Femur (tissue), 1 donor: ENCODE data around the gene TAS1R2.
A peak's percentile ranks its signal among the peaks of the same experiment; 100 is the strongest.
"Not testable (repeated sequence)": the region's sequence is repeated elsewhere in the genome, so short reads cannot be mapped to it uniquely, and the experiment has no call there.

Experiments
- DNase-seq: peaks from one replicate; pipeline ENCODE4 v3.0.0-alpha.2; 2017

The TAS1R2 gene

DNA sequence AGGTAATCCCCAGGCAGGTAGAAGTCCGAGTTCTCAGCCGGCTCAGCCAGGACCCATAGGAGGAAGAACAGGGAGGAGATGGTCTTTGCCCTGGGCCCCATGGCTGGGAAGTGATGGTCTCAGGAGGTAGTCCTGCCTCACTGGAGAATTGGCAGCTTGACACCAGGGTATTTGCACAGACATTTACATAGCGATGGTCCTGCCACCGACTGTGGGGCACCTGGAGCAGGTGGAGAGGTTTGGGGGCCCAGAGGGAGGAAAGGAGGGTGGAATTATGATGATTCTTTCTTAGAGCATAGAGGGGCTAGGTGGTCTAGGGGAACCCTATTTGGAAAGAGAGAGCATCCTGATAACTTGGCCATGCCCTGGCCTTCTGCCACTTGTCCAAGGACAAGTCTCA, at the start of gene TAS1R2:
TSS of gene TAS1R2 (minus strand) at position 101 of the 400 bp plus-strand sequence. CDS start at position 101, 0 bp downstream.
- DNase-seq, result no peak

DNA sequence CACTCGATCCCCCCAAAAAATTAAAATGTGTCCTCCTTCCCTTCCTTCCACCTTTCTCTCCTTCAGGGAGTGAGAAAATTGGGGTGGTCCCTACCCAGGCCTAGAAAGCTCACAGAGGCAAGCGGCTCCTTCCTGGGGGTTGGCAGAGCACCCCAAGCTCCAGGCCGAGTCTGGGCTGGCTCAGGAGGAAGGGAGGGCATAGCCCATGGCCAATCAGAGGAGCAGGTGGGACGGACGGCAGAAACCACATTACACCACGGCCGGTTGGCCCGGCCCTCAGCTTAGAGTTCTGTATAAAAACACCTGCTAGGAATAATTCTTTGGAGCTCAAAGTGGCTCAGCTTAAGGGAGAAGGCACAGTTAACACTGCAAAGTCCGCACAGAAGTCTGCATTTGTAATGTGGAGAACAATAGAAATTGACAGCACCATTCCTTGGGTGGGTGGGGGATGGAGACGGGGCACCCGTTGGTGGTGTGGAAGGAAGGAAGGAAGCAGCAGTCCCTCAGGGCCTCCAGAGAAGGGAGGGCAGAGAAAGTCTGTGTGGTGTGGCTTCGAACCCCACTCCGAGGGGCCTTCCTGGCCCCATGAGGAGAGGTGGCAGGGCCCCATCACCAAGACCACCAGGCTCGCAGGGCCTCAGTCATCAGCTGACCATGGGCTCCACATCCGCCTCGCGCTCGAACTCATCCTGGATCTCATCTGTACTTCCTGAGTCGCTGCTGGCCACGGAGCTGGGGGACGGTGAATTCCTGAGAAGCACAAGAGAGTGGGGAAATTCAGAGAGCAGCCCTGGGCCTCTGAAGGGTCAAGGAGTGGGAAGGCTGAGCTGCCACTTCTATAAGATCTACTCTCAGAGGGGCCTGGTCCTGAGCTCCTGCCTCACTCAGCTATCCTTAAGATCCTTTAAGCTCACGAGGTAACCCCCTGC, 48.7 kb upstream of the TAS1R2 start:
- DNase-seq, result no peak

DNA sequence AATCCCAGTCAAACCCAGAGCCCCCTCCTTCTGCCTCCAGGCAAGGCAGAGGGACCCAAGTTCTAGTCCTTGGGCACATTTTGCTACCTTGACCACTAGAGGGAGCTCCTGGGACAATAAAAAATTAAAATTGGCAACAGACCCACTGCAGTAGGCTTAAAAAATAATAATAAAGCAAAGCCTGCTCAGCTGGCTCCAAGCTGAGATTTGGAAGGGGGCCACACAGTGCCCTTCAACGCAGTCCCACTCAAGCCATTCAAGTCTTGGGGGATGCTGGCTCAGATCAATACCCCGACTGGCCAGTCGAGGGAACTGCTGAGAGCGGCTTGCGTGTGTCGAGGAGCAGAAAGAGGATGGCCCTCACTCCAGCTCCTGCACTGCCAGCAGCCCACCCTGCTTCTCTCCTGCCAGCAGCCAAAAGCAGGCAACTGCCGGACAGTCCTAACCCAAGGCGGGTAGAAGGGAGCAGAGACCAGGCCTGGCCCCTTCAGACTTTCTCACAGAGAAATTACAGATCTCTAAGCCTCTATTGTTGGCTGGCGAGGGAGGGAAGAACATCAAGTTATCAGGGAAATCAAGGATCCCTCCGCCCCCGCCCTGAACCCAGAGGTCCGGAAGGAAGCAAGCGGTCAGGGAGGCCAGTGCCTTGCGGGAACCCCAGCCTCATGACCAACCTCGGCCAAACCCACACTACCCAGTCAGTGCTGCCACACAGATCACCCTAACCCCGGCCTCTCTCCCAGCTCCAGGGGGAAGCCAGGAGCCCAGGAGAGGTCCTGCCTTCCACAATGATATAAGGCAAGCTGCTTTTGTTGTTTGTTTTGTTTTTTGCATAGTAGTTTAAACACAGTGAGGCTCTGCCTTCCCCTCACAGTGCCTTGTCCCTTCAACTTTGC, 47.8 kb upstream of the TAS1R2 start:
- DNase-seq, result peak; percentile 77

DNA sequence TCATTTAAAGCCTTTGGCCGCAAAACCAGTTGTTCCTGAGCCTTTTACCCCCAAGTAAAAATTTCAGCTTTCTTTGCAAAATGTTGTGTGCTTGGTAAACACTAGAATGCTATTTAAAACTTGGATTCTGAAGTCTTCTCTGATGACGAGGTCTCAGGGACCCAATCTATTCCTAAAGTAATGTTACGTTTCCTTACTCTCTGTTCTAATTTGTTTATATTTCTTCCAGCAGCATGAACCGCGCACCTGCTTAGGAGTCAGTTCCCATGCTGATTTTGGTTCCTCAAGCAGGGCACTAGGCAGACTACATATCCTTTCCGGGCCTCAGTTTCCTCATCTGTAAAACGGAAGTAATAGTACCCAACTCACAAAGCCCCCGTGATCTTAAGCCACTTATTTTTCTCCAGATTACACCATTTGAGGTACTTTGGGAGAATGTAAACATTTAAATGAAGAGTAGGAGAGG, 43.9 kb upstream of the TAS1R2 start:
- no peak for DNase-seq

DNA sequence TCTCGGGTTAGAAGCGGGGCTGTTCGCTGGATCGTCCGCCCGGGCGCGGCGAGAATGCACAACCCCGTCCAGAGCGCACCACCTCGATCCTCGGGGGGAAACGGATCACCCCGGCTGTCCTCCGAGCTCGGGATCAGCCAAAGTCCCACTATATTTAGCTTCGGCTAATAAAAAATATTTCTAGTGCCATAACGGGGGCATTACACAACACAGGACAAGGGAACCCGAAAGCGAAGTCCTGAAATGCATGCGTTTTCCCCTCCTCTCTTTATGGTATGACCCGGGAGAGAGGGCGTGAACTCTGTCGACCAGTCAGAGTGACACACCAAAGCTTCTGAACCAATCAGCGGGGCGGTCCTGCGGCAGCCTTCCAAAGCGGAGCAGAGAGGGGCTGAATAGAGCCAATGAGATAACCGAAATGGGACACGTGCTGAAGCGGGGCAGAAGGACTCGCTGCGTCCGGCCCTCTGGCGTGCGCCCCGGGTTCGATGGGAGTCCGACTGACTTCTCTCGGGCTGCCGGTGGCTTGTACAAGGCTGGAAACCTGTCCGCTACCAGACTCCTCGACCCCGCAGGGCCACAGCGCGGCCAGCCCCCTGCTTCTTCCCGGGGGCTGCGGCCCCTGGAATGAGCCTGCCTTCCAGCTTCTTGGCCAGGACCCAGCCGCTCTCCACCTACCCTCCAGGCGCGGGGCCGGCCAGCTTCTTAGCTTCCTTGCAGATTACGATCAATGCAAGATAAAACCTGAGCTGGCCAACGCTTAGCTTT, 43.2 kb upstream of the TAS1R2 start, which contains the start of gene ALDH4A1:
TSS of gene ALDH4A1 (minus strand) at position 33 of the 768 bp plus-strand sequence. CDS start at position 1, 32 bp downstream.
- peak; percentile 99 for DNase-seq

DNA sequence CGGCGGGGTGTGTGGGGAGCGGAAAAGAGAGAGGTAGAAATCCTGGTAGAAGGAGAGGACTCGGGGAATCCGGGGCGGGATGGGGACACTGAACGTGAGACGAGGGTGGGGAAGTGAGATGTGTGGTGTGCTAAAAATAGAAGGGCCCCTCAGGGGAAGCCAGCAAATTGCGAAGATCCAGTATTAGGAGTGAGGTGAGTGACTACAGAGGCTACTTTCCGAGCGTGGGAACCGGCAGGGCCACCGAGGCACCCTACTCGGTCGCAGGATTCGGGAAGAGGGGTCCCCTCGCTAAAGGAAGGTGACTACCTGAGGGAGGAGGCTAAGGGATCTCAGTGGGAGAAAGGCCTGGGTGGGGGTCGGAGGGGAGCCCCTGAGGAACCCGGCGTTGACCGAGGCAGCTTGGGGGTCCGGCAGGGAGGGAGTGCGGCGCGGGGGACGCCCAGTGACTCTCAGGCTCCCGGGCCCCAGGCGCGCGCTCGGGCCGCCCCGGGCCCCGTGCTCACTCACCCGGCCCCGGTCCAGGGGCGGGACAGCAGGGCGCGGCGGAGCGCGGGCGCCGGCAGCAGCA, 42.6 kb upstream of the TAS1R2 start:
- peak; percentile 55 for DNase-seq

DNA sequence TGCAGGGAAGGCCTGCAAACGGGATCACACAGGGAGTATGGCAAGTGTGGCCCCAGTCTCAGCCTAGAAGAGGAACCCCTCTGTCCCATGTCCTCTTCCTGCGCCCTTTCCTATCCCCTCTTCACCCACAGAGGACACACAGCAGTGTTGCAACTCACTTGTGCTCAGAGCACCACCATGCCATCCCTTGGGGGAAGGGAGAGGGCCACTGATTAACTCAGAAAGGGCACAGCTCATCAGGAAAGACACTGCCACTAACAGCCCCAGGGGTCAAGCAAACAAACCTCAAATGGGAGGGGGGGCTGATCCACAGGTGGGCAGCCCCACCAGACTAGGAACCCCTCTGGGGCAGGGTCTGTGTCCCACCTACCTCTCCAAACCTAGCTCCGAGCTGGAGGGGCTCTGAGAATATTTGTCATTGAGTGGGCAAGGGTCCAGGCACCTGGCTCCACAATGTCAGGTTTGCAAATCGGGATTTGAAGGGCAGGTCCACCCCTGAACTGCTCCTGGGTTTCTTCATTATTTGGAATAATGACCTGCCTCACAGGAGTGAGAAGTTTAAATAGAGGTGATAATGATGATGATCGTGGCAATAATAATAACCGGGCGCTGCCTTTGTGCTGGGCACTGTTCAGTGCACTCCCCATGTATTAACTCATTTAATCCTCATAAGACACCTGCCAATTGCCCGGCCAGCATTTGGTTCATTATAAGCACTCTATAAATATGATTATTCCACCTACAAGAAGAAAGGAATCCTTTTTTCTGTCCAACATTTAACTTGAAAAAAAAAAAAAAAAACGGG, 41.9 kb upstream of the TAS1R2 start:
- DNase-seq, result no peak

DNA sequence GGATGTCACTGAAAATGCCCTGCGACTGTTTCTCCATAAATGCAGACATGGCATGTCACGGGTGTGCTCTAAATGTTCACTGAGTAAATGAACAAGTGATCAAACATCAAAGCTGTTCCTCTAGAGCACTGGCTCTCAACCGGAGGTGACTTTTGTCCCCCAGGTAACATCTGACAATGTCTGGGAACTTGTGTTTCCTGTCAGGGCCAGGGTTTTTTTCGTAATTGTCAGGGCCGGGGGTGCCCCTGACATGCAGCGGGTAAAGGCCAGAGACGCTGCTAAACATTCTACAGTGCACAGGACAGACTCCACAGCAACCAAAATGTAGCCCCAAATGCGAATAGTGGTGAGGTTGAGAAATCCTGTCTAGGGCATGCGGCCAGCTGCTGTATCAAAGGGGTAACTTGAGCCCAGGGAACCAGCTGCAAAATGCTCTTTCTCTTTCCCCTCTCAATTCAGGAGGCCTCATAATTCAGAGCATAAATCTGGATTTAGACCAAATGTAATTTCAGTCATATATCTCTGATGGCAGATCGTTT, 40.9 kb upstream of the TAS1R2 start:
- DNase-seq, result no peak

DNA sequence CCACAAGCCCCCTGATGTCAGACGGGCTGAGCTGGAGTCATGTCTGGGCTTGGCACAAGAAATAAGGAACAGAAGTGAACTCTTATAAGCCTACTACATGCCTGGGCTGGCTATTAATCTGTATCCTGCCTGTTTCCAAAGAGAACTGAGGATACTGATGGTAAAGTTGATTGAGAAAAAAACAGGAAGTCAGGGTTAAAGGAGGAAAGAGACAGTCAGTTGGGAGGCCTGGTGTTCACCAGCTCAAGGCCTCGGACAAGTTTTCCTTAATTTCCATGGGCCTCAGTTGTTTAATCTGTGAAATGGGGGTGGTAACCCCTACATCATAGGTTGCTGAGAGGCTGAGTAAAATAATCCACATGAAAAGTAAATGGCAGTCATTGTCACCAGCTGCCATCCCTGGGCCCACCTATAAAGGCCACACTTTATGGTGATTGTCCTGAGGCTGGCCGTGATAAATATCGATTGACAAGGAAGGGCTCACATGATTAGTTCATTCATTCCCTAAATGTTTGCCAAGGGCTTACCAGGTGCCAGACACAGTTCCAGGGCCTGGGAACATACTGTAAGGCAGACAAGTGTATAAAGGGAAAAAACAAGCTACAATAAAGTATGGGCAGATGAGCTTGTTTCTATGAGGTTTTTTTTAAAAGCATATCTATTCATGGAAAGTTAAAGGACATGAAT, 40.0 kb upstream of the TAS1R2 start:
- no peak for DNase-seq

DNA sequence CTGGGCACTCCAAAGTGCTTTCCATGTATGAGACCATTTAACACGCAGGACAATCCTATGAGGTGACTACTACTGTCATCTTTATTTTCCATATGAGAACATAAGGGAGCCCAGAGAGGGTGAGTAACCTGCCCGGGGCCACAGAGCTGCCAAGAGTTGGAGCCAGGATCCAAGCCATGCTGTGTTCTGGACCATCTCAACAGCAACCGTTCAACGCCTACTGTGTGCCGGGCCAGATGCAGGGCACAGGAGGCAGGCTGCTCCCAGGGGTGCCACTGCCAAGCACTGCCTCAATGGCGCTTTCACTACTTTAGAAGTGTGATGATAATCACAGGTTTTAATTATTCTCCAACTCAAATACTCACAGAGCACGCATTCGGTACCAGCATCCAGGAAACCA, 39.1 kb upstream of the TAS1R2 start:
- no peak for DNase-seq

DNA sequence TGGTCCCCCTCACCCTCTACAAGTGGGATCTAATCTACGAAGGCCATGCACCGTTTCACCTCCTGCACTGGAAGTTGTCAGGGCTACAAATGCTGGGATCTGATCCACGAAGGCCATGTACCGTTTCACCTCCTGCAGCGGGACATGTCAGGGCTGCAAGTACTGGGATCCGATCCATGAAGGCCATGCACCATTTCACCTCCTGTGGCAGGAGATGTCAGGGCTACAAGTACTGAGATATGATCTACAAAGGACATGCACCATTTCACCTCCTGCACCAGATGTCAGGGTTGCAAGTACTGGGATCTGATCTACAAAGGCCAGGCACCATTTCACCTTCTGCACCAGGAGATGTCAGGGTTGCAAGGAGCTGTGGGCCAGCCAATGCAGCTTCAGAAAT, 35.9 kb upstream of the TAS1R2 start:
- no peak for DNase-seq

DNA sequence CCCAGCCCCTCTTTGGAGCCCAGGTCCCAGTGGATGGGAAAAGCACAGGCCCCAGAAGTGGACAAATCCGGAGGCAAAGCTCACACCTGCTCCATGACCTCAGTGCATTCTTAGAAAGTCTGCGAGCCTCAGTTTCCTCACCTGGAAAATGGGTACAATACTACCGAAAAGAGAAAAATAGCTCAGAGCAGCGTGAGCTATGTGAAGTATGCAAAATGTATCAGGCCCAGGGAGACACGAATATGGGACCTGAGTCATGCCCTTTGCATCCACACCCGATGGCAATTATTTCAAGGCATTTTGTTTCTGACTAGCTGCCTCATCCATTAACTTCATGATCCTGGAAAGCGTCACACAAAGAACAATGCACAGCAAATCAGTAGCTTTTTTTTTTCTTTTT, 33.7 kb upstream of the TAS1R2 start:
- no peak for DNase-seq

DNA sequence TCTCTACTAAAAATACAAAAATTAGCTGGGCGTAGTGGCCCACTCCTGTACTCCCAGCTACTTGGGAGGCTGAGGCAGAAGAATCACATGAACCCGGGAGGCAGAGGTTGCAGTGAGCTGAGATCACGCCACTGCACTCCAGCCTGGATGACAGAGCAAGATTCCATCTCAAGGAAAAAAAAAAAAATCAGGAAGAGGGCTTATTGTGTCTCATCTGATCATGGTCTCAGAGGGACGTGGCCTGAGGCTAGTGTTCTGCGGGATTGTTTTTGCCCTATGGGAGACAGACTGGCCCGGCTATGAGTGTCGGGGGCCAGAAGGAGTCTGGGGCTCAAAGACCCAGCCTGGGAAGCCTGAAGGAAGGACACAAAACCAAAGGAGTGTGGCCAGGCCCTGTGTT, 32.4 kb upstream of the TAS1R2 start:
- DNase-seq, result not testable (repeated sequence)

DNA sequence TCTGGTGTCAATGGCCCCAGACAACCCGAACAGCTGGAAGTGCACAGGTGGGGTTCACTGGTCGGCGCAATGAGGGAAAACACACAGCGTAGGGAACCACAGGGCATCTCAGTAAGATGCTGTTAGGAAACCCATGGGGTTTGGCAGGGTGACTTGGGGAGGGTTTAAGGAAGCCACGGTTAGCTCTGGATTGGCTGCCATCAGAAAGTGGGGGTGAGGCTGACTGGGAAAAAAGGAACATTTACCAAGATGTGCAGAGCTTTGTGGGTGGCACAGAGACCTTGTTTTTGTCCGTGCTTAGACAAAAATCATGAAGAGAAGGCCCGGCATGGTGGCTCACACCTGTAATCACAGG, 31.9 kb upstream of the TAS1R2 start:
- no peak for DNase-seq

DNA sequence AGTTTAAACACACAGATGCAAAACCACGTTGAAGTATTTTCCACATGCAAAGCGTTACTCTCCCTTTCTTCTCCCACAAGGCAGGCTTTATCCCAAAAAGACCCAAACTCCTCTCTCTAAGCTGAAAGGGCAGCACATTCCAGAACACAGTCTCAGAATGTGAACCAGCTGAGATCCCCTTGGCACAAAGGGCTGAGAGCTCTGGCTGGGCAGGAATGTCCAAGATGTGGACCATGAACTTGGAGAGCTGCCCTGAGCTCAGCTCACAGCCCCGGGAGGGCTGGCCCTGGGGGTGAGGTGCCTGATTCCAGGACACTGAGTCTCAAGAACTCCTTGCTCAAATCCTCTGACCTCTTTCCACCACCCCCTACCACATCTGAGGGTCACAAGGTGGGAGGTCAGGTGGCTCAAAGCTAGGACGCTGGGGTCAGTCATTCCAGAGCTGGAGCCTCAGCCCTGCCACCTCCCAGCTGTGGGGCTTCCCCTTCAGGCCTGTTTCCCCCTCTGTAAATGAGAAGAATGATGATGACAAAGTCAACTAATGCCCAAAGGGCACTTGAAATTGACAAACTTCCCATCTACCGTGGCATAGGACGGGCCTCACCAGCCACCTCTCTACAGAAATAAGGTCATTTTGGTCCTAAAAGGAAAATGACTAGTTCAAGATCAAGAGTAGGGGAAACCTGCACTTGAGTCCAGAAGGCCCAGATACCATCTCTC, 31.4 kb upstream of the TAS1R2 start:
- no peak for DNase-seq

DNA sequence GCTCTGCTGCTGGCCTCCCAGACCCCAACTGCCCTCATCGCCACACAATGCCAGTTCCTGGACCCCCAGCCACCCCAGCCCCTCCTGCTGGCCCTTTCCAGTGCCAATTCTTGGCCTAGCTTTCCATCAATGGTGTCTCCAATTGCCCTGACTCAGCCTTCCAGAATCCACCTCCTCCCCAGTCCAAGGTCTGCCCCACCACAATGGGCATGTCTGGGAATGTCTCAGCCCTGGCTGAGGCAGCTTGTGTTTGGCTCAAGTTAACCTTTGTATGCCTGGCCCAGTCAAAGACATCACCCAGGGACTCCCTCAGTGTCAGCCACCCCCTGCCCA, 26.5 kb upstream of the TAS1R2 start:
- DNase-seq, result no peak

DNA sequence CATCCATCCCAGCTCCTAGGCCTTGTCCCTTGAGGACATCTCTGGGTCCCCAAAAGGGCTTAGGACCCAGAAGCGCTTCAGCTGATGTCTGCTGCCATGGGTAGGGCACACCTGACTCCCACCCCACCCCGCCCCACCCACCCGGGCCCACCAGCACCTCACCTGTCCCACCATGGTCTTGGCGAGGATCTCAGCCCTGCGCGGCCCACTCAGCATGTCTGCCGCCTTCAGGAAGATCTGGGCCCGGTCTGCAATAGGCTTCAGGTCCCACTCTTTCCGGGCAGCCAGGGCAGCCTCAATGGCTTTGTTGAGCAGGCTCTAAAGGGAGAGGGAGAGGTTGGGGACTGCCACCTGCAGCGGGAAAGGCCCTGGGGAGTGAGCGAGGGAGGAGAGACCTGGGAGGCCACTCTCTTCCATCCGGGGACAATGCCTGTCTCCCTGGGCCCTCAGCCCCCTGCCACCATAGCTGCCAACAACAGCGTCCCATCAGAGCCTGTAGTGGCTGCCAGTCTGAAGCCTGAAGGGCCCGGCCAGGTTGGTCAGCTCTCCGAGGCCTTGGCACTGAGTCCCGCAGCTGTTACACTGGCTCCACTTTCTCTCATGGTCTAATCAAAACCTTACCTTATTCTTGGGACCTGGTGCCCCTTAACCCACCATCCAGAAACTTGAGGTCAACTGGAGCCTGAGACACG, 26.0 kb upstream of the TAS1R2 start:
- no peak for DNase-seq

DNA sequence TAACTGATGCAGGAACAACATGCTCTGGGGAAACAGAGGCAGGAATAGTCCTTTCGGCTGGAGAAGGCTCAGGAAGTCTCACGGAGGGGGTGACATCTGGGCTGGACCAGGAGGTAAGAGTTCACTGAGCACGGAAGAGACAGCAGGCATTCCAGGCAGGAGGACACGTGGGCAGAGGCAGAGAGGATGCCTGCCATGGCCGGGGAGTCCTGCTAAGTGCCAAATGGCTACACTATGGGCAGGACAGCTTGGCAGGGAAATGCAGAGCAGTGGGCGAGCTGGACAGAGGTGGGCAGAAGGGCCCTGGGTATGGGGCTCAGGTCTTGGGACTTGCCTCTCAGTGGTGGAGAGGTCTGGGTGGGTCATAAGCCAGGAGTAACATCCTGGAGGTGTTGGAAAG, 25.3 kb upstream of the TAS1R2 start:
- DNase-seq, result no peak

DNA sequence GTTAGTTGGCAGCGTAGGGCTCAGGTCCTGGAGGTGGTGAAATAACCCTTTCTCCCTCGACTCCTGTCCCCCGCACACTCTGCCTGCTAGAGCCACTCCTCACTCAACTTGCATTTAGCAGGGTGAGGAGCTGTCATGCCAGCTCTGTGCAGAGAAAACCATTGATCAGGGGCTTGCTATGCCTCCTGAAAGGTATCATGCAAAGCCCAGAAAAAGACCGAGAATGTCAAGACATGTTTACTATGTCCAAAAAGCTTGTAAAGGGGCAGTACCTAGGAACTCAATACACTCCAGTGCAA, 24.9 kb upstream of the TAS1R2 start:
- no peak for DNase-seq
